ENCODE data around the gene MYLK. TPM values are rescaled to one million over a fixed set of nuclear protein-coding genes. Genes with fewer than 3 reads are reported as not detected.

The MYLK gene
- total RNA-seq, 2 donors from 2014 or later: 30.5 to 85.1 TPM

GRCh38 chr3:123785602-123786001, 98.5 kb downstream of the MYLK start:
- H3K27ac ChIP-seq: no peak overlapping the region
- no peak for DNase-seq (ENCODE audit: low spot score)
- H3K36me3 ChIP-seq: no peaks in the 10 kb centered on the region
- no peaks in the 10 kb centered on the region for H3K27me3 ChIP-seq
- H3K9me3 ChIP-seq: no peaks in the 10 kb centered on the region
- H3K4me1 ChIP-seq: no peaks in the 10 kb centered on the region
- no peak overlapping the region for H3K4me3 ChIP-seq
- no peak for TF ChIP-seq CTCF (IDR thresholded peaks at IDR 0.05)

DNA sequence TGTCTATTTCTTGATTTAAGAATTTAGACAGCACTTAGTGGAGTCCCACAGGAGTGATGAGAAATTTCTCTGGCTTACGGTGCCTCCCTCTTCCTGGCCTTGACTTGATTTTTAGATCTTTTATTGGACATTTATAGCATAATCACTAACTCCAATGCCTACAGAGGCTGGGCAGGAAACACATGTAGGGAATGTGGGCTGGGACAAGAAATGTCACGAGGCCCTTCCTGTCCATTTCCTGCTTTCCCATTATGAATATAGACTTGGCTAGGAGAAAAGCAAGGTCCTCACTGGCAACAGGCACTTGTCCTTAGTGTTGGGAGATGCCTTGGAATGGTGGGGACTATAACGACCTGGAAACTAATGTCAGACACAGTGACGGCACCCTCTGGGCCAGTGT, 100.3 kb downstream of the MYLK start:
- no peaks in the 10 kb centered on the region for H3K4me1 ChIP-seq
- no peak for DNase-seq (ENCODE audit: low spot score)
- H3K27ac ChIP-seq: no peak overlapping the region

DNA sequence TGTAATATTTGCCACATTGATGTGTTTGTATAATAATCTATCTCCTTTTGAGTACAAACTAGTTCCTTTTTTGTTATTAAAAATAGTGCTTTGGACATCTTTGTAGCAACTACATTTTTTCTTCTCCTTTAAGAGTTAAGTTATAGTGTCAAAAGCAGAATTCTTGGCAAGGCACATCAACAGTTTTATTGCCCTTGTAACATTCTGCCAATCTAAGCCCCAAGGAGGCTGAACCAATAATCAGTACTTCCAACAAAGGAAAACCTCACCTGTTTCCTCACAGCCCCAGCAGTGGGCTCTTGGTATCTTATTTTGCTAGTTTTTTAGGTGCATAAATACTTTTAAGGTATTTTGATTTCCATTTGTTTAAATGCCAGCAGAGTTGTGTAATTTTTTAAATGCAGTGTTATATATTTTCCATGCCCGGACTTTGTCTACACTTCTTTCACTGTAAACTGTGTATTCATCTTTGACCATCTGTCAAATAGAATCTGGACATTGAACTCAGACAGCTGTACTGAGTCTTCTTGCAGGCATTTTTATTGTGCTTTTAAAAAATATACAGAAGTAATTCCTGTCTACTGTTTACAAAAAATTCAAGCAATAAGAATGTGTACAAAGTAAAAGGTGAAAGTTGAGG, 101.0 kb downstream of the MYLK start:
- Histone ChIP-seq H3K27me3 (no peaks in the 10 kb centered on the region), H3K4me1 (no peaks in the 10 kb centered on the region), H3K9me3 (no peaks in the 10 kb centered on the region), H3K36me3 (no peaks in the 10 kb centered on the region), H3K27ac (no peak overlapping the region), H3K4me3 (no peak overlapping the region)
- no peak for DNase-seq (ENCODE audit: low spot score)
- no peak for TF ChIP-seq CTCF (IDR thresholded peaks at IDR 0.05)

More for the DNA sequence above, 100.3 kb downstream of the MYLK start:
- H3K9me3 ChIP-seq: no peaks in the 10 kb centered on the region
- no peaks in the 10 kb centered on the region for H3K36me3 ChIP-seq
- TF ChIP-seq CTCF (IDR thresholded peaks at IDR 0.05): no peak
- H3K4me3 ChIP-seq: no peak overlapping the region
- H3K27me3 ChIP-seq: no peaks in the 10 kb centered on the region

- no peak for TF ChIP-seq CTCF (IDR thresholded peaks at IDR 0.05)
- Histone ChIP-seq H3K27ac (no peak overlapping the region), H3K36me3 (no peaks in the 10 kb centered on the region), H3K9me3 (no peaks in the 10 kb centered on the region), H3K4me1 (no peaks in the 10 kb centered on the region), H3K4me3 (no peak overlapping the region), H3K27me3 (no peaks in the 10 kb centered on the region)
- DNase-seq (ENCODE audit: low spot score): no peak
Measured at GRCh38 chr3:123782488-123782887, 101.6 kb downstream of the MYLK start.

DNA sequence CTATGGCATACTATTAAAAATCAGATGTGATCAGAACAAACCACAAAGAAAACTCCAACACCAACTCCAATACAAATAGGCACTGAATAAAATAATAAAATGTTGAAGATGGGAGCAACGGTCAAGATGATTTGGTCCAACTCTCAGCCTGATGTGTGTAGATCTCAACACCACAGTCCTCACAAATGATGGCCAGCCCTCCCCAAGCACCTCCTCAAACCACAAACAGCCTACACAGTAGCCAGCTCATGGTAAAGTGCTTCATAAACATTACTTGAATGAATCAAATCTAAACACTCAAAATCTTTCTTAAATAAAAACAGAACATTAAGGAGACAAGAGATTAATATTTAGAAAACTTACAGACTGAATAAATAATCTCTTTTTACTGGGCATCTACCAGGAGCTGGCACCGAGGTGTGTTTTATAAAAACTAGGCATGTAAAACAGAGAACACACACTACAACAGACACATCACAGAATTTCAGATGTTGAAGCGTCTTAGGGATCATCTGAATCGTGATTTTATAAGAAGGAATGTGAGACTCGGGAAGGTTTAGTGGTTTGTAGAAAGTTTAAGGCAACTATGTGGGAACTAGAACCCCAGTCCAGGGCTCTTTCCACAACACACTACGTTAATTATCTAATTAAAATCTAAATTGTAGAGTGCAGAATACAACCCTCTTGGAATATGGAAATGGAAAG, 102.4 kb downstream of the MYLK start:
- H3K27ac ChIP-seq: no peak overlapping the region
- H3K9me3 ChIP-seq: no peaks in the 10 kb centered on the region
- no peak overlapping the region for H3K4me3 ChIP-seq
- H3K36me3 ChIP-seq: no peaks in the 10 kb centered on the region
- DNase-seq (ENCODE audit: low spot score): no peak
- no peaks in the 10 kb centered on the region for H3K27me3 ChIP-seq
- TF ChIP-seq CTCF (IDR thresholded peaks at IDR 0.05): no peak
- H3K4me1 ChIP-seq: no peaks in the 10 kb centered on the region
